Non-pigmented ciliary epithelial cell (primary cell): ENCODE measurements around the gene PI16.

Source experiments
- DNase-seq: peaks from one replicate; pipeline ENCODE4 v3.0.0-alpha.2; 2010; ENCODE audit warnings: low read depth

The PI16 gene

GRCh38 chr6:37004044-37004980 lies 49.8 kb downstream of the PI16 start:
- no peak for DNase-seq

- no peak for DNase-seq
These were observed 50.7 kb downstream of the PI16 start, which contains the start of gene FGD2 for GRCh38 chr6:37005061-37005810. TSS of gene FGD2 (plus strand) at chr6:37005655. CDS start at chr6:37005818, 163 bp downstream.

GRCh38 chr6:37005827-37006567 lies 51.5 kb downstream of the PI16 start:
- no peak for DNase-seq

- no peak for DNase-seq
These were observed 52.3 kb downstream of the PI16 start for GRCh38 chr6:37006793-37007339.

GRCh38 chr6:37007340-37008043 lies 53.0 kb downstream of the PI16 start:
- DNase-seq, result no peak

GRCh38 chr6:37008484-37009465 lies 54.2 kb downstream of the PI16 start:
- DNase-seq, result no peak

- DNase-seq, result no peak
These were observed 55.9 kb downstream of the PI16 start for GRCh38 chr6:37010402-37010892.

- peak; percentile 46 for DNase-seq
These were observed 57.3 kb downstream of the PI16 start for GRCh38 chr6:37011656-37012378.

- DNase-seq, result no peak
These were observed 59.3 kb downstream of the PI16 start for GRCh38 chr6:37013516-37014491.
